Activated CD4-positive, alpha-beta T cell treated with anti-CD3 and anti-CD28 coated beads, Interleukin-2, amount 50 U/mL, for 4 hours (primary cell): ENCODE results near the gene TMEM119.
A peak's percentile ranks its signal among the peaks of the same experiment; 100 is the strongest.
"Not testable (repeated sequence)": the region's sequence is repeated elsewhere in the genome, so short reads cannot be mapped to it uniquely, and the experiment has no call there.

ENCODE experiments used
- DNase-seq, 2 experiments: peaks; one replicate each; pipeline ENCODE4 v3.0.0-alpha.2; 2020

Gene TMEM119

DNA sequence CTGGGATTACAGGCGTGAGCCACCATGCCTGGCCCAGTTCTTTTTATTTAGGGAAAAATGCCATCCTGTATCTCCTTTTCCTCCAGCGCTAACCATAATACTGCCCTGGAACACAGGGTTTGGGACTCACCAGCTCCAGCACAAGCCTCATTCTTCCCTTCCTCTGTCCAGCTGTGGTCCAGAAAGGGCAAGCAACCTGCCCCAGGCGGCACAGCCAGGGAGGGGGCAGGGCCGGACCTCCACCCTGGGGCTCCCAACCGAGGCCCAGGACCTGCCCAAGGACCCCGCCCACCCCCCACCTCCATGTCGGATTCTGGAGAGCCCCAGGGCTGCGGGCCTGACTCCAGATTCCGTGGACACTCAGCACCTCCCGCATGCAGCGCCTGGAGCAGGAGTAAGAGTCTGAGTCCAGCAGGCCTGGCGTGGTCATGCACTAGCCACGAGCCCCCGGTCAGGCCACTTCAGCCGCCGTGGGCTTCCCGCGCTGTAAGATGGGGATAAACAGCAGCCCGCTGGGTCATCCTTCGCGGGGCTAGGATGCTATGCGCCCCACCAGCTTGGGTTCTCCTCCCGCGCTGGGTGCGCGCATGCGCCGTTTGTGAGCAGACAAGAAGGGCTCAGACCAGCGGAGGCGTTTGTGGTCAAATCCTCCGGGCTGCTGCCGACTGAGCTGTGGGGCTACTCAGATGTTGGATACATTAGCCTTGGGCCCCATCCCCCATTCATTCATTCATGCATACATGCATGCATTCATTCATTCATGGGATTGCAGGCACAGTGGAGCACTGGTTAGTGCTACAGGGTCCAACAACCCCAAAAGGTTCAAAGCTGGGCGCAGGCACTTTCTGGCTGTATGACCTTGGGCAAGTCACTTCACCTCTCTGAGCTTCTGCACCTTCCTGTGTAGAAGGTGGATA, 16.3 kb downstream of the TMEM119 start:
- no peak for DNase-seq

DNA sequence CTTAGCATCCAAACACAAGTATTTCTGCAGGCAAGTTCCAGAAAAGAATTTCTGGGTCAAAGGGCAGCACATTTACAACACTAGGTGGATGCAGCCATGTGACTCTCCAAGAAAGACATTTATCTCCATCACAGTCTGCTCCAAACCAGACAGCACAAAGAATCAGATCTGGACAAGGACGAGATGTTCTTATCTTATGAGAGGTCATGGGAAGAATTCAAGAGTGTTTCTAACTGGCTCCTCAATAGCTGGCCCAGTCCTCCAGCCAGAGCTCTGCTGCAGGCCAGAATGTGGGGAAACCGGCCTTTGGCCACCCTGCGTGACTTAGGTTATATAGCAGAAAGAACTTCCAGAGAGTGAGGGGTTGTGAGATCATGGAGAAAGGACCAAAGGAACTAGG, 17.4 kb downstream of the TMEM119 start:
- no peak for DNase-seq

DNA sequence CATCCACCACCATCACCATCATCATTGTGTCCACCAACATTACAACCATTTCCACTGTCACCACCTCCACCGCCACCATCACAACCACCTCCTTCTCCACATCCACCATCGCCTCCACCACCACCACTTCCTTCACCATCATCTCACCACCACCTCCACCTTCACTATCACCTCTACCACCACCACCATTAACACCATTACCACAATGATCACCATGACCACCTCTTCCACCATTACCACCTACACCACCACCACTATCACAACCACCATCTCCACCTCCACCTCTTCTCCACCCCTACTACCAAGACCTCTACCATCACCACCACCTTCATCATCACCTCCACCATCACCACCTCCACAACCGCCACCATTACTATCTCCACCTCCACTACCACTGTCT, 19.1 kb downstream of the TMEM119 start:
- no peak for DNase-seq

DNA sequence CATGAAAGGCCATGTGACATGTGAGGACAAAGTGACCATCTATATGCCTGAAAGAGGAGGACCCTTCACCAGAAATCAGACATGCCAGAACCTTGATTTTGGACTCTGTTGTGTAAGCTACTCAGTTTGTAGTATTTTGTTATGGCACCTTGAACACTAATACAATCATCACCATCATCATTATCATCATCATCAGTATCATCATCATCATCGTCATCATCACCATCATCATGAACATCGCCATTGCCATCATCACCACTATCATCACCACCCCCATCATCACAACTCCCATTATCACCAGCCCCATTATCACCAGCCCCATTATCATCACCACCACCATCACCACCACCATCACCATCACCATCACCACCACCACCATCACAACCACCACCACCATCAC, 19.6 kb downstream of the TMEM119 start:
- DNase-seq: no peak

DNA sequence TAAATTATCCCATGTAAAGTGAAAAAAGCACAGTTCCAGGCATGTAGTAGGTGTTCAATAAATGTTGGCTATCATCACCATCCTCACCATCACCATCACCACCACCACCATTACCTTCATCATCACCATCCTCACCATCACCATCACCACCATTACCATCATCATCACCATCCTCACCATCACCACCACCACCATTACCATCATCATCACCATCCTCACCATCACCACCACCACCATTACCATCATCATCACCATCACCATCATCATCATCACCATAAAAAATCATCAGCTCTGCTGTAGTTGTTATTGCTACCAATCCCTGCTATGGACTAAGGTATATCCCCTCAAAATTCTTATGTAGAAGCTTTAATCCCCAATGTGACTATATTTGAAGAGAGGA, 20.4 kb downstream of the TMEM119 start:
- no peak for DNase-seq

DNA sequence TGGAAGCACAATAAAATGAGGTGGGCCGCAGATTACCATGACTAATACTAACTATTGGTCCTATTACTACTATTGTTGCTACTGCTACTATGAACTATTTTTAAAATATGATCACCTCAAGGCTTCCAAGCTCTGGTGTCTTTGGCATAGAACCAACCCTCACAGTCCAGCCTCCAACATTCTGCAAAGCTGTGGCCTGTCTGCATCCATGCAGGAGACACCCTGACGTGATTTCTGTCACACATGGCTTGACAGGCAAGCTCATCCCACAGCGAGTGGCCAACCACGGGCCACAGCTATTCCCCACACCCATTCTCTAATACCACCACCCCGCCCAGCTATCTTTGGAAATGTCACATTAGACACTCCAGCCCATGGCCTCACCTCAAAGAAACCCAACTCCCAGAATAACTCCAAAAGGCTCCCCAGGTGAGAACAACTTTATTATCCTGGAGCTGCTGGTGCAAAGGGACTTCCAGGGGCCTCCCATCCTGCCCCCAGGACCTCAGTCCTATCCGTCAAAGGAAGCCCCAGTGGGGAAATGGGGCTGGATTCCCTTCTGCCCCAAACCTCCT, 21.1 kb downstream of the TMEM119 start:
- no peak for DNase-seq

DNA sequence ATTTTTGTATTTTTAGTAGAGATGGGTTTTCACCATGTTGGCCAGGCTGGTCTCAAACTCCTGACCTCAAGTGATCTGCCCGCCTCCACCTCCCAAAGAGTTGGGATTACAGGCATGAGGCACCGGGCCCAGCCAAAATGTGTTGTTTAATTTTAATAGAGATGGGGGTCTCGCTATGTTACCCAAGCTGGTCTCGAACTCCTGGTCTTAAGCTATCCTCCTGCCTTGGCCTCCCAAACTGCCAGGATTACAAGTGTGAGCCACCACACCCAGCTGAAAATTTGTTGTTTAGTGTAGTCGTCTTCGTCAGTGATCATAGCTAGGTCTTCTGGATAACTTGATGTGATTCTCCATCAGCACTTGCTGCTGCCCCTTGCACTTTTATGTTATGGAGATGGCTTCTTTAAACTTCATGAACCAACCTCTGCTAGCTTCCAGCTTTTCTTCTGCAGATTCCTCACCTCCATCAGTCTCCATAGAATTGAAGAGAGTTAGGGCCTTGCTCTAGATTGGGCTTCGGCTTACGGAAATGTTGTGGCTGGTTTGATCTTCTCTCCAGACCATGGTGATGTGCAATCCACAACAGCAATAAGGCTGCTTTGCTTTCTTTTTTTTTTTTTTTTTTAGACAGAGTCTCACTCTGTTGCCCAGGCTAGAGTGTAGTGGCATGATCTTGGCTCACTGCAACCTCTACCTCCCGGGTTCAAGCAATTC, 22.5 kb downstream of the TMEM119 start:
- no peak for DNase-seq

DNA sequence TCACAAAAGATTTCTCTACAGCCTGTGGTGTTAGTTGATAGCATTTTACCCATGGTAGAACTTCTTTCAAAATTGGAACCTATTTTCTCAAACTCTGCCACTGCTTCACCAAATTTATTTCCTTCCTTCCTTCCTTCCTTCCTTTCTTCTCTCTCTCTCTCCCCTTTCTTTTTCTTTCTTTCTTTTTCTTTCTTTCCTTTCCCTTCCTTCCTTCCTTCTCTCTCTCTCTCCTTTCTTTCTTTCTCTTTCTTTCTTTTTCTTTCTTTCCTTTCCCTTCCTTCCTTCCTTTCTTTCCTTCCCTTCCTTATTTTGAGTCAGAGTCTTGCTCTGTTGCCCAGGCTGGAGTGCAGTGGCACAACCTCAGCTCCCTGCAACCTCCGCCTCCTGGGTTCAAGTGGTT, 23.6 kb downstream of the TMEM119 start:
- DNase-seq: not testable (repeated sequence)

DNA sequence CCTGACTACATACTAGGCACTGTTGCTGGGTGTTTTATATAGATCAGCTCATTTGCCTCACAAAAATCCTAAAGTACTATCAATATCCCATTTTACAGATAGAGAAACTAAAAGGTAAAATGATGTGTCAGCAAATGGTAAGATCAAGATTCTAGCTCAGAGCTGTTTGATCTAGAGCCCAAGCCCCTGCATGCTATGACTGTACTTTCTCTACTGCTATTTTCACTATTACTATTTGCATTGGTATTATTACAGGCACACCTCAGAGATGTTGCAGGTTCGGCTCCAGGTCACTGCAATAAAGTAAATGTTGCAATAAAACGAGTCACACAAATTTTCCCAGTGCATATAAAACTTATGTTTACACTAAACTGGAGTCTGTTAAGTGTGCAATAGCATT, 24.6 kb downstream of the TMEM119 start:
- no peak for DNase-seq

DNA sequence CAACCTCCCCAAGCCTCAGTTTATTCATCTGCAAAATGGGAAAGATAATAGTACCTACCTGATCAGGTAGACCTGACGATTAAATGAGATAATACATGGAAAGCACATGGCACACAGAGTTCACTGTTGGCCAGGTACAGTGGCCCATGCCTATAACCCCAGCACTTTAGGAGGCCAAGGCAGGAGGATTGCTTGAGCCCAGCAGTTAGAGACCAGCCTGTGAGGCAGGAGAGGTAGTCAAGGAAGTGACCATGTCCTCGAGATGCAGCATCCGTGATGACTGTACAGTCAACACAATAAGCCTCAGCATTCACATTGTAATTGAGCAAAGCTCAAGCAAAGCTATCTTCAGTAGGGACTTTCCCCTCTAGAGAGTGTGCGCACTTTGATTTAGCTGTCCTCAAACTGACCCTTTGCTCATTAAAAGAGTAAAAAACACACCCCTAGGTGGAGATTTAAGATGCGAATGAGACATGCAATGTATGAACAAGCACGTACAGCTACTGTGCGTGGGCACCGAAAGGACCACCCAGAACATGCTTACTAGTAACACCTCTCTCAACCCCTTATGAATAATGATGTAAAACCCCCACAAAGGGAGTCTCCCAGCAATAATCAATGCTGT, 25.6 kb downstream of the TMEM119 start:
- DNase-seq: no peak

DNA sequence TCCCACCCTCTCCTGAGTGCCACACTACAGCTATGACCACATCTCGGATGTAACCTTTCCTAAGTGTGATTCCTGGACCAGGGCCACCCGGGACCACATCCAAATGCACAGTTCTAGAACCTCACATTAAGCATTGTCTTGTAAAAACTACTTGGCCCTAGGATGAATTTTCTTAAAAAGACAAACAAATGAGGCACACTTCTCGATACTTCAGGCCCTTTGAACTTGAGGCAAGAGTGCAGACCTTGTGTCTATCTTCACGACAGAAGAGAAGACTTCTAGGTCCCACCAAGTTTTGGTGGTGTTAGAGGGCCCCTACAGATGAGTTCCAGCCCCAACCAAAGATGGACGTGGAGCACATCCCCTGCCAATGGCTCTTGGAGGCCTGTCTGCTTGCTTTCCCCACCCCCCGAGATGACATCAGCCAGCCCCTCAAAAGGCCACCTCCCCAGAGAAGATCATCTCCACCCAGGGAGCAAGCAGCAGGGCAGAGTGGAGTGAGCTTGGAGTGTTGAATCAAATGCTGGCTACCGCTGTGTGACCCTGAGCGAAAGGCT, 26.2 kb downstream of the TMEM119 start:
- DNase-seq: no peak

DNA sequence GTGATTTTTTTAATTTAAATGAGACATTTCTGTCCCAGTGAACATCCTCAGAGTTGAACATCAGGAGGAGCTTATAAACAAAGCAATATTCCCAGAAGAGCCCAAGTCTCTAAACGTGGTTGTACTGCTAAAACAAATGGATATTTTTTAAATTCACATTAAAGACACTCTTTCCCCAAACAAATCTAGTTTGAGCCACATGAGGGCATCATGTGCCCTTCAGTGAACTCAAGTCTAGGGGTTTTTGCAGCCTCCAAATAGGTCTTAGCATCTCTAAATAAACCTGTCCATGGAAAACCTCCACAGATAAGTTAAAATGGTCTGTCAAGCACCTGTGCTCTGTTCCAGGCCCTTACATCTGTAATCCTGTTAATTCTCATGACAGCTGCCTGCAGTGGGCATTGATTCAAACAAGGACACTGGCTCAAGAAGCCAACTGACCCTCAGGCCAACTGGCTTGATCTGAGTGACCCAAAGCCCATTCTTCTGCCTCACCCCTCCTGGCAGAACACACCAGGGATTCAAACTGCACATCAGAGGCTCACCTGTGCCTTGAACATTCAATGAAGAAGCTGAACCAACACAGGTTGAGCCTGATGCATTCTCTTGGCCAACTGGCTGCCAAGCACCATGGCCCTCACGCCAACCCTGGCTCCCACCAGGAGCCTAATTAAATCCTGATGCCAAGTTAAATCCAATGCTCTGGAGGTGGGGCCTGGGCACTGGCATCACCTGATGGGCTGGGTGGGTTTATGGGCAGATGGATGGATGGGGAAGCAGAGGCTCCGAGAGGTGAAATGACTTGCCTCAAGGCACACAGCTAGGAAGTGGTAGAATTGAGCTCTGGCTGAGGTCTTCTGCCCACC, 26.9 kb downstream of the TMEM119 start:
- no peak for DNase-seq

DNA sequence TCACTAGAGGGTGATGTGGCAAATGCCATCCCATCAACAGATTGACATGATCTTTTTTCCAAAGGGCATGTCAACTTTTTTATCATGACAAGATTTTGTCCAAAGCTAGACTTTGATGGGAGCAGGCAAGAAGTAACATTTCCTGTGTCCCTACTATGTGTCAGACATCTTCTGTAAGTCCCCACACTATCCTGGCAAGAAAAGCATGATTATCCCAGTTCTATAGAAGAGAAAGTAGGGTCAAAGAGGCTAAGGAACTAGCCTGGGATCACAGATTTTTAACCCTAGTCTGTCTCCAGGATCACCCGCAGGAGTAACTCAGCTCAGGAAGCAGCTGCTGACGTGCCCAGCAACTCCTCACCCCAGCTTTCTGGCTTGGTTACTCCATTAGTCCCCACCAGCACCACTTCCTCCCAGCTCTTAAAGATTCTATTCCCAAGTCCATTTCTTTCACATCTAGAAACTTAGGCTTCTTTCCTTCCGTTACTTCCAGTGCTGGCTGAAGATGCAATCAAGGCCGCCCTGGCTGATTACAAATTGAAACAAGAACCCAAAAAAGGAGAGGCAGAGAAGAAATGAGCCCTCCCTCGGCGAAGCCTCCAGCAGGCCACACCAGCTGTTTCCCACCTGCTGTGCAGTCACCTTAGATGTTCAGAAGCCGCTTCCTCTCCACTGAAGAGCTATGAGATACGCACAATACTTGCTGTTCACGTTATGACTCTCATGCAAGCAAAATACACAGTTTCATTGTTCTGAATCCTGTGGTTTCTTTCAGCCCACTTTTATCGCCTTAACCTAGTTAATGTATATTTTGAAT, 29.3 kb downstream of the TMEM119 start:
- peak; percentile 39 to 44 for DNase-seq

DNA sequence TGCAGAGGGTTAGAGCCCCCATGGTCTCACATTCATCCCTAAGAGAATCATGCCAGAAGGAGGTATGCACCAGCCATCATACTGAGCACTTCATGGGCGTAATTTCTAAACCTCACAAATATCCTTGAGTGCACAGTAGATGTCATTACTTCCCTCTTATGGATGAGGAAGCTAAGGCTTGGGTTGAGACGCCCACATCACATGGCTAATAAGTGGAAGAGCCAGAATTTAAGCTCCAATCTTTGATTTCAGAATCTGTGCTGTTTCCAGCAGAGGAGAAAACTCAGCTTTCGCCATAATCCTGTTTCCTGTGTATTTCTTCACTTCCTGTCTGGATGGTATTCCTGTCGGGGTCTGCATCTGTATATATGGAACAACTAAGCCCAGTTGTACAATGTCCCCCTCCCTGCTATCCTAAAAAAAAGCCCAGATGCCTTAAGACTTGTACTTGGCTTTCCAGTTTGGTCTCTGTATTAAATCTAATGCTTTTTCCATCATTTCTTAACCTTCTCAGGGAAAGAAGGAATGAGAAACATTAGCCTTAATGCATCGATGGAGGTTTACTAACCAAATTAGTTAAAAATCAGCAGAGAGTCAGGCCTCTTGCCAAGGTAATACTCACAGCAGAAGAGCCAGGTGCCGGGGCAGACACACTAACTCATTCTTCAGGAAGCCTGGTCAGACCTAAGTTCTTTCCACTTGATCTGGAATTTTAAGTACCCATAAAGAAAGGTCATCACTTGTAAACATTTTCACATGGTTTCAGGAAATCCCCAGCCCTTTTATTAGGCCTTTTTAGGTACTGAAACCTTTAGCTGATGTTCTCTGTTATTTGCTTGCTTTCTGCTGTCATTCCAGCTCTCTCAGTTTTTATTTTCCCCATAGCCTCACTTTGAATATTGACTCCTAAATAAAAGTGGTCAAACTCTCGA, 30.2 kb downstream of the TMEM119 start:
- DNase-seq: no peak

DNA sequence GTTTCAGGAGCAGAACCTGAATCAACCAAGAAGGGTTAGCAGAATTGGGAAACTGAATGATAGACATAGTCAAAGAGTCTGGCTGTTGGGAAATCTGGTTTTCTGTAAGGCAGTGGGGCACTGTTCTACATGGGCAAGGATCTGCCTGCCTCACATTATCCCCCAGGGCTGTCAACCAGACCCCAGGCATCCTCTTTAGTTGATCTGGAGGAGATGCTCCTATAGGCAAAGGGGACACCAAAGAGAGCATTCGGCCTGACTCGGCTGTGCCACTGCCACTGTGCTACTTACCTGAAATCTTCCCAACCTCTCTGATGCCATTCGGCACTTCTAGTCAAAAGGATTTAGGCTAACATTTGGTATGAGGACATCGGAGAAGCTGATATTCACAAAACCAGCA, 31.4 kb downstream of the TMEM119 start:
- no peak for DNase-seq

DNA sequence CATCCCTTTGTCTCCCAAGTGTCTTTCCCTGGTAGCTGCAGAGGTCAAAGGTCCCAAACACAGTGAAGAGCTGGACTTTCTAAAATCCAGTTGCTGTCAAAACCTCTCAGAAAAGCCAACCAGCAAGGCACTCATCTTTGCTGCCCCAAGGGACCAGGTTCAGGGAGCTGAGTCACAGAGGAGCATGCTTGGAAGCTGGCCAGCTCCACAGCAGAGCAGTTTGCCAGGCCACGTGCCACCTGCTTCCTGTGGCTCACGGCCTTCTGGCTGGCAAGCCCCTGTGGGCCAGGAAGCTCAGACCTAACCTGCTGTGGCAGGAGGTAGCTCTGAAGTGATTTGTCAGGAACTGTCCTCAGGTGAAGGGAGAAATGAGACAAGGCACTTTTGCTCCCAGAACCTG, 31.9 kb downstream of the TMEM119 start:
- peak; percentile 63 to 68 for DNase-seq

DNA sequence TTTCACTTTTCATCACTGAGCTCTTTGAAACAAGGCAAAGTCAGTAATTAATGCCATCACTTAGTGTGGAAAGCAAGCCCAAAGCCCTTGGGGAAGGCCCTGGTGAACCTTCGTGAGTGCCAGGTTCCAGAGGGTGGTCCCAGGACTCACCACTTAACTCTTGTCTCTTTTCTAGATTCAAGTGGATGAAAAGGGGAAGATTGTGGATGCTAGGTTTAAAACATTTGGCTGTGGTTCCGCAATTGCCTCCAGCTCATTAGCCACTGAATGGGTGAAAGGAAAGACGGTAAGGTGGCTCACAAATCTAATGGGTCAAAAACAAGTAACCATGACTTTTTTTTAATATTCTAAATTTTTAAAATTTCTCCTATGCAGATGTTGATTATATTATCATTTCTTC, 32.7 kb downstream of the TMEM119 start:
- DNase-seq: no peak

DNA sequence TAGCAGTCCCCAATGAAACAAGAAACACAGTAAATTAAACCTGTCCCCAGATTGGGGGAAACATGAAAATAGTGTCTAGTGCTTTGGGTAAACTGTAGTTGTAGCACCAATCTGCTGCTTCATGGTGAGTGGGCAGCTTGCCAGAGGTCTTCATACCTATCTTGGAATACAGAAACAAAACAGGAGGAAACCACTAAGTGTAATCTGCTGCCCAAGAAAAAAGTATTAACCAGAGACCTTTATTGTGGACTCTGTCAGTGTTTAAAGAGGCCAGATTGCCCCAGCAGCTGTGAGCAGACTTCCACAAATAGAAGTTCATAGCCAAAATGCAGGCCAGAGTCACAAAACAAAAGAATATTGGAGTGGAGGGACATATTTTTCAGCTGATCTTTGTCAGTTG, 33.2 kb downstream of the TMEM119 start:
- DNase-seq: no peak

DNA sequence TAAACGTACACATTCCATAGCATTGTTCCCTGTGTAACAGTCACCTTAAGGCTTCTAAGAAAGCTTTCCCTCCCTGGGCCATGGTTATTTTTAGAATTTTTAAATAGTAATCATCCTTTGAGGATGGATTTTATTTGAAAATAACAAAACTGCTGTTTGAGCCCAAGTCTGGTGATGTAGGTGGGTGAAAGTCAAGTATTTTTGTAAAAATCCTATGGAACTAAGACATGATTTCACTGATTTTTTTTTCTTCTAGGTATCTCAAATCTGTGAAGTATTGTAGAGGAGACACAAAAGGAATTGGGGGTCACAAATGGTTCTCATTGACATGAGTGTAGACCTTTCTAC, 34.1 kb downstream of the TMEM119 start:
- DNase-seq: no peak

DNA sequence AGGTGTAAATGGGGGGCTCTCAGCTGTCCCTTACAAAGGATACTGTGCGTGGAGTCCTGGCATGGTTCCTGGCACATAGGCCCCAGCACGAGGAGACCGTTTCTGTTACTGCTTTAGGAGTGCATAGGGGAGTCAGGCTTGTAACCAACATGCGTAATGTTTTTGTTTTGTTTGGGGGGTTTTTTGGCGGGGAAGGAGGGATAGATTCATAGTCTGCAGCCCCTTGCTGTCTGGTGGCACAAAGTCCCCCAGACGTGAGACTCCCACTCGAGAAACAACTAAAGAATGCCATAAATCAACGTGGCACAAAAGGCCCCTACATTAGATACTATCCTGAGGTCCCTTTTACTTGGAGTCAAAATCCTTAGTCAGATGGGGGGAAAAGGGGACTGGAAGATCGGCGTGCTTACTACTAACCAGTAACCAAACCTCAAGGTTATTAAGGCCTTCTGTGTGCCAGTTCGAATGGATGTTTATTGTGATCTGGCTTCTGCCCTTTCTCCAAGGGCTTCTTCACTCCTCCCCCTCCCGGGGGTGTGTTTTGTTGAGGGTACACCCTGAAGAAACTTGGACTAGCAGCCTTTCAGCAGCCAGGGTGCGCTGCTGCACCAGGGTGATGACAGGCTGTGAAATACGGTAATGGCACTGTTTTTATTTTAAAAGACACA, 34.6 kb downstream of the TMEM119 start:
- peak; percentile 84 to 85 for DNase-seq
